ENCODE results near the gene ABCC6. TPM values are rescaled to one million over a fixed set of nuclear protein-coding genes. Genes with fewer than 3 reads are reported as not detected.

ABCC6 gene
- total and polyA plus RNA-seq, 2 donors (not counting 1 experiment from before 2014, with no cell fraction given): 0.27 TPM; not detected in 1

DNA sequence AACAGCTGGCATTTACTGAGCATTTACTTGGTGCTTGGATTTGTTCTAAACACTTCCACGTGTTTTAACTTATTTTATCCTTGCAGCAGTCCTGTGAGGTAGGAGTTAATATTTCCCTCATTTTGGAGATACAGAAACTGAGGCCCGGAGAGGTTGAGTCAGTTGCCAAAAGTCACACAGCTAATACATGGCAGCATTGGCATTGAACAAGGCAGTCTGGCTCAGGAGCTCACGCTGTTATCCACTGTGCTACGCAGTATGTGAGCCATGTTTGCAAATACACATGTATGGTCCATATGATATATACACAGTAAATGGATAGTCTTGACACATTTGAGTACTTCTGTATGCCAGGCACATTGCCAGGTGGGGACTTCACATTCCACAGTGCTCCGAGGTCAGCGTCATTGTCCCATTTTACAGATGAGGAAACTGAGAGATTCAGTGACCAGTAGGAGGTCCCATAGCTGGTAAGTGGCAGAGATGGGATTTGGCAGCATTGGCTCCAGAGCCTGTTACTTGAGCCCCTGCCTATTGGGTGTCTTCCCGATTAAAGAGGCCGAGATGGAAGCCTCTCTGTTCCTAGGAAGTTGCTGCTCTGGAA lies 110.7 kb downstream of the ABCC6 start:
- Mint-ChIP-seq H3K9me3 (ENCODE audit: insufficient read depth) (peaks cover 3% of the 10 kb centered on the region), H3K27ac (no peak overlapping the region), H3K4me3 (no peak overlapping the region), H3K27me3 (no peaks in the 10 kb centered on the region), H3K4me1 (no peaks in the 10 kb centered on the region)
- CTCF ChIA-PET: no interaction called here
- Histone ChIP-seq H2AFZ (ENCODE audit: insufficient read depth, low read depth, low read length, poor library complexity, severe bottlenecking) (no peak overlapping the region), H3K79me2 (ENCODE audit: control insufficient read depth, insufficient read depth, low read length) (no peaks in the 10 kb centered on the region), H3K4me2 (replicated peaks; ENCODE audit: low read depth, low read length, poor library complexity, severe bottlenecking) (no peak overlapping the region), H3K9ac (ENCODE audit: low read length) (no peak overlapping the region), H3K27ac (ENCODE audit: low read length in 2 of 2) (no peak overlapping the region), H3K27me3 (replicated peaks in 1 of 4; ENCODE audit: control extremely low read depth in 1 of 4, control insufficient read depth in 3 of 4, insufficient read depth in 4 of 4, low read length in 3 of 4) (no peaks in the 10 kb centered on the region), H3K36me3 (replicated peaks in 1 of 2; ENCODE audit: control extremely low read depth in 1 of 2, control insufficient read depth in 1 of 2, extremely low read depth in 1 of 2, insufficient read depth in 2 of 2, low read length in 1 of 2) (peaks cover 16 to 63% of the 10 kb centered on the region in 2 experiments), H3K4me3 (ENCODE audit: control extremely low read depth in 1 of 5, extremely low read depth in 1 of 5, insufficient read depth in 1 of 5, low read depth in 2 of 5, low read length in 4 of 5) (no peak overlapping the region), H3K9me3 (ENCODE audit: control extremely low read depth in 1 of 3, control insufficient read depth in 2 of 3, insufficient read depth in 1 of 3, low read length in 2 of 3) (peaks cover 0 to 19% (median 5%) of the 10 kb centered on the region in 3 donors), H3K4me1 (ENCODE audit: control insufficient read depth in 2 of 2, insufficient read depth in 2 of 2, low read length in 2 of 2) (no peaks in the 10 kb centered on the region), H4K20me1 (ENCODE audit: control insufficient read depth, insufficient read depth, low read length, poor library complexity, severe bottlenecking) (no peaks in the 10 kb centered on the region)
- POLR2A ChIA-PET: no interaction called here
- 69% methylated on average over 4 of the region's 8 CpGs for WGBS (ENCODE audit: insufficient coverage)
- TF ChIP-seq, protein P1, sequence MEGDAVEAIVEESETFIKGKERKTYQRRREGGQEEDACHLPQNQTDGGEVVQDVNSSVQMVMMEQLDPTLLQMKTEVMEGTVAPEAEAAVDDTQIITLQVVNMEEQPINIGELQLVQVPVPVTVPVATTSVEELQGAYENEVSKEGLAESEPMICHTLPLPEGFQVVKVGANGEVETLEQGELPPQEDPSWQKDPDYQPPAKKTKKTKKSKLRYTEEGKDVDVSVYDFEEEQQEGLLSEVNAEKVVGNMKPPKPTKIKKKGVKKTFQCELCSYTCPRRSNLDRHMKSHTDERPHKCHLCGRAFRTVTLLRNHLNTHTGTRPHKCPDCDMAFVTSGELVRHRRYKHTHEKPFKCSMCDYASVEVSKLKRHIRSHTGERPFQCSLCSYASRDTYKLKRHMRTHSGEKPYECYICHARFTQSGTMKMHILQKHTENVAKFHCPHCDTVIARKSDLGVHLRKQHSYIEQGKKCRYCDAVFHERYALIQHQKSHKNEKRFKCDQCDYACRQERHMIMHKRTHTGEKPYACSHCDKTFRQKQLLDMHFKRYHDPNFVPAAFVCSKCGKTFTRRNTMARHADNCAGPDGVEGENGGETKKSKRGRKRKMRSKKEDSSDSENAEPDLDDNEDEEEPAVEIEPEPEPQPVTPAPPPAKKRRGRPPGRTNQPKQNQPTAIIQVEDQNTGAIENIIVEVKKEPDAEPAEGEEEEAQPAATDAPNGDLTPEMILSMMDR (IDR thresholded peaks at IDR 0.05): no peak
- TF ChIP-seq EZH2 (IDR thresholded peaks at IDR 0.05; ENCODE audit: borderline replicate concordance, insufficient read depth, low read depth, low read length, poor library complexity, severe bottlenecking): no peak
- ATAC-seq (ENCODE audit: low read depth): no peak
- intact Hi-C loops (cut with micrococcal nuclease): no loop called here
- DNase-seq: no peak

DNA sequence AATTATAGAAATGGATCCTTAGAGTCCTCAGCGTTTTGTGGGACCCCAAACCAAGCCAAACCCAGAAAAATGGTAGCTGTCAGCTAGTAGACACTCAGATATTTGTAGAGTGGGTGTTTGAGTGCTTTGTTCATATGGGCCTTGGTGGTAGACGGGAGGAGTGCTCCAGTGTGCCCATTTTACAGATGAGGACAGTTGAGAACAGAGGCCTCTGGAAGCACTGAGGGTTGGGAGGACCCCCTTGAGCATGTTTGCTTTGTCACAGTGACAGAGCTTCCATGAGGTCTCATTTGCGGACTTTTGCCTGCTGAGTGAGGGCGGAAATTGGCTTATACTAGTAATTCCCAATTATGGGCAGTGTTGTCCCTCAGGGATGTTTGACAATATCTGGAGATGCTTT lies 111.7 kb downstream of the ABCC6 start:
- DNase-seq (no peak), ATAC-seq (ENCODE audit: low read depth) (no peak)
- intact Hi-C loops (cut with micrococcal nuclease): no loop called here
- H3K9me3 ChIP-seq (ENCODE audit: control extremely low read depth in 1 of 3, control insufficient read depth in 2 of 3, insufficient read depth in 1 of 3, low read length in 2 of 3): peaks cover 0 to 11% (median 0%) of the 10 kb centered on the region in 3 donors
- H3K27me3 ChIP-seq (replicated peaks in 1 of 4; ENCODE audit: control extremely low read depth in 1 of 4, control insufficient read depth in 3 of 4, insufficient read depth in 4 of 4, low read length in 3 of 4): no peaks in the 10 kb centered on the region
- H3K27ac ChIP-seq (ENCODE audit: low read length in 2 of 2): no peak overlapping the region
- Mint-ChIP-seq H3K27ac (no peak overlapping the region), H3K9me3 (ENCODE audit: insufficient read depth) (no peaks in the 10 kb centered on the region), H3K4me3 (no peak overlapping the region), H3K4me1 (no peaks in the 10 kb centered on the region), H3K27me3 (no peaks in the 10 kb centered on the region)
- no peak overlapping the region for H3K4me3 ChIP-seq (ENCODE audit: control extremely low read depth in 1 of 5, extremely low read depth in 1 of 5, insufficient read depth in 1 of 5, low read depth in 2 of 5, low read length in 4 of 5)
- no peaks in the 10 kb centered on the region for H3K79me2 ChIP-seq (ENCODE audit: control insufficient read depth, insufficient read depth, low read length)
- CTCF ChIA-PET: interaction anchor here (0.6 kb wide), 1 partner anchor 1039 kb away, joined by 3 read pairs; no protein-coding TSS in a partner anchor
- no peak overlapping the region for H2AFZ ChIP-seq (ENCODE audit: insufficient read depth, low read depth, low read length, poor library complexity, severe bottlenecking)
- 98% methylated on average over 4 of the region's 4 CpGs for WGBS (ENCODE audit: insufficient coverage)
- H3K4me1 ChIP-seq (ENCODE audit: control insufficient read depth in 2 of 2, insufficient read depth in 2 of 2, low read length in 2 of 2): no peaks in the 10 kb centered on the region
- no peak overlapping the region for H3K4me2 ChIP-seq (replicated peaks; ENCODE audit: low read depth, low read length, poor library complexity, severe bottlenecking)
- POLR2A ChIA-PET: no interaction called here
- H3K36me3 ChIP-seq (replicated peaks in 1 of 2; ENCODE audit: control extremely low read depth in 1 of 2, control insufficient read depth in 1 of 2, extremely low read depth in 1 of 2, insufficient read depth in 2 of 2, low read length in 1 of 2): peaks cover 15 to 58% of the 10 kb centered on the region in 2 experiments
- no peak overlapping the region for H3K9ac ChIP-seq (ENCODE audit: low read length)
- no peaks in the 10 kb centered on the region for H4K20me1 ChIP-seq (ENCODE audit: control insufficient read depth, insufficient read depth, low read length, poor library complexity, severe bottlenecking)
- no peak for TF ChIP-seq EZH2 (IDR thresholded peaks at IDR 0.05; ENCODE audit: borderline replicate concordance, insufficient read depth, low read depth, low read length, poor library complexity, severe bottlenecking)
- TF ChIP-seq, protein P1 (IDR thresholded peaks at IDR 0.05): no peak
